ENCODE results near the gene GRIP2.

GRIP2 gene

DNA sequence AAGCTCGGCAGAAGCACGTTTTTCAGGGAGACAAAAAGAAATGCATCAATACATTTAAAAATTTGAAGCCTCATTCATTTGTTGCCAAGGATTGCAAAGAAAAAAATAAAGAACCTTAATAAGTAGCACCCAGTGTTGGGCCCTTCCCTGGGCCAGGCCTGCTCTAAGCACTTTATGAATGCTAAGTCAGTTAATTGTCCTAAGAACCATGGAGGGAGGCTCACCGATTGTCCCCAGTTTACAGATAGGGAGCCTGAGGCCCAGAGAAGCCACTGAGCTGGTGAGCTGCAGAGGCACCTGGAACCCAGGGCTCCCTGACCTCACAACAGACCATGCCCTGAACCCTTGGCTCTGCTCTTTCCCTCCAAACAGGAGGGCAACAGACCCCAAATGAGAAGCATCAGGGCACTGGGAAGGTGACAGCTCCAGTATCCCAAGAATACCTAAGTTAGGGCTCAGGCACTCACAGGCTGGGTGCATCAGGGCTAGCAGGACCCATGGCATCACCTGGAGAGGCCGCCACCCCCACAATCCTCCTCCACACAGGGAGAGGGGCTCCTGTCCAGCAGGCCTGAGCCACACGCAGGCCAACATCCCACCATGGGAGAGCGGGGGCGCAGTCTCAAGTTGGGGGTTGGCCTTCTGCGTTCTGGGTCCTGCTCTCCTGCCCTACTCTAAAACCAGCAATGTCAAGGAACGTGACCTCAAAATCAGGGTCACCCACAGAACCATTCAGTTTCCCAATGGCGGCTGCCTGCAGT, 3.9 kb downstream of the GRIP2 start:
- Histone ChIP-seq H2BK15ac (ENCODE audit: low read depth, poor library complexity, severe bottlenecking) (no peak overlapping the region), H4K8ac (ENCODE audit: low read length) (no peak overlapping the region), H3K4me3 (ENCODE audit: insufficient read depth in 1 of 2, low read depth in 1 of 2, low read length in 2 of 2) (no peak overlapping the region)

DNA sequence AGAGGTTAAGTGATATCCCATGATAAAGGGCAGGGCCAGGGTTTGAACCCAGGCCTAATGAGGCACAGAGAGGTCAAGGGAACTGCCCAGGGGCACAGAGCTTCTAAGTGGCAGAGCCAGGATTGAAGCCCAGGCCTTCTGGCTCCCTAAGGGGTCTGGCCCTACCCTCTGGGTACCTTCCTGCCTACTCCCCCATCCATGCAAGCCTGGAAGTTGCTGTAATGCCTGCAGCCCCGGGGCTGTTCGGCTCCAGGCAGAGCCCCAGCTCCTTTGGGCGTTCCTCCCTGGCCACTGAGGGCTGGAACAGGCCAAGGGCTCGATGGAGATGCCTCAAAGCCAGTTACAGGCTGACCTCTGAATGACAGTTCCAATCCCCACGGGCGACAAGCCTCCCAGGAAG, 4.5 kb downstream of the GRIP2 start:
- no peak overlapping the region for H2BK5ac ChIP-seq (ENCODE audit: low read depth, low read length, poor library complexity, severe bottlenecking)
- H3K14ac ChIP-seq (ENCODE audit: low read length in 2 of 2): no peak overlapping the region
- no peak overlapping the region for H3K4me3 ChIP-seq (ENCODE audit: insufficient read depth in 1 of 2, low read depth in 1 of 2, low read length in 2 of 2)
- H3K36me3 ChIP-seq (ENCODE audit: control insufficient read depth in 1 of 2, insufficient read depth in 2 of 2, low read depth in 1 of 2, low read length in 2 of 2): no peaks in the 10 kb centered on the region
- H2BK12ac ChIP-seq (ENCODE audit: low read length in 2 of 2): no peak overlapping the region
- H2BK120ac ChIP-seq (ENCODE audit: low read depth, low read length): no peak overlapping the region
- H3K4me1 ChIP-seq (ENCODE audit: control insufficient read depth, insufficient read depth, low read depth, low read length): peaks cover 5% of the 10 kb centered on the region
- H3K27ac ChIP-seq (ENCODE audit: low read length, poor library complexity, severe bottlenecking): no peak overlapping the region
- no peak overlapping the region for H4K91ac ChIP-seq (ENCODE audit: low read length)
- H3K9me3 ChIP-seq (ENCODE audit: control insufficient read depth, low read length): no peaks in the 10 kb centered on the region
- no peak overlapping the region for H3K23ac ChIP-seq (ENCODE audit: low read length in 2 of 2)
- peaks cover 42 to 50% of the 10 kb centered on the region in 2 experiments for H3K27me3 ChIP-seq (ENCODE audit: control insufficient read depth in 1 of 2, insufficient read depth in 1 of 2, low read length in 2 of 2)
- no peak overlapping the region for H3K9ac ChIP-seq (ENCODE audit: low read length)
- H2AFZ ChIP-seq (ENCODE audit: low read depth, low read length): no peak overlapping the region
- 66% methylated on average over 6 of the region's 6 CpGs for WGBS
- H3K18ac ChIP-seq (ENCODE audit: low read depth in 1 of 2, low read length in 2 of 2): no peak overlapping the region
- H3K4me2 ChIP-seq (ENCODE audit: low read length, poor library complexity, severe bottlenecking): no peak overlapping the region
- no peak overlapping the region for H4K8ac ChIP-seq (ENCODE audit: low read length)
- H3K4ac ChIP-seq (ENCODE audit: low read depth in 1 of 2, low read length in 2 of 2): no peak overlapping the region
- no peaks in the 10 kb centered on the region for H3K79me1 ChIP-seq (replicated peaks; ENCODE audit: low read length, poor library complexity, severe bottlenecking)
- no peak overlapping the region for H2BK15ac ChIP-seq (ENCODE audit: low read depth, poor library complexity, severe bottlenecking)
- DNase-seq: no peak
- H2AK5ac ChIP-seq (ENCODE audit: low read length, severe bottlenecking): no peak overlapping the region

More for the DNA sequence above, 3.9 kb downstream of the GRIP2 start:
- Histone ChIP-seq H3K4ac (ENCODE audit: low read depth in 1 of 2, low read length in 2 of 2) (no peak overlapping the region), H3K18ac (ENCODE audit: low read depth in 1 of 2, low read length in 2 of 2) (no peak overlapping the region), H3K27ac (ENCODE audit: low read length, poor library complexity, severe bottlenecking) (no peak overlapping the region), H3K4me2 (ENCODE audit: low read length, poor library complexity, severe bottlenecking) (no peak overlapping the region), H3K36me3 (ENCODE audit: control insufficient read depth in 1 of 2, insufficient read depth in 2 of 2, low read depth in 1 of 2, low read length in 2 of 2) (no peaks in the 10 kb centered on the region), H2AFZ (ENCODE audit: low read depth, low read length) (no peak overlapping the region), H3K79me1 (replicated peaks; ENCODE audit: low read length, poor library complexity, severe bottlenecking) (no peaks in the 10 kb centered on the region), H3K9me3 (ENCODE audit: control insufficient read depth, low read length) (no peaks in the 10 kb centered on the region), H2AK5ac (ENCODE audit: low read length, severe bottlenecking) (no peak overlapping the region), H4K91ac (ENCODE audit: low read length) (no peak overlapping the region), H2BK120ac (ENCODE audit: low read depth, low read length) (no peak overlapping the region), H2BK12ac (ENCODE audit: low read length in 2 of 2) (no peak overlapping the region), H2BK5ac (ENCODE audit: low read depth, low read length, poor library complexity, severe bottlenecking) (no peak overlapping the region), H3K4me1 (ENCODE audit: control insufficient read depth, insufficient read depth, low read depth, low read length) (peaks cover 5% of the 10 kb centered on the region), H3K23ac (ENCODE audit: low read length in 2 of 2) (no peak overlapping the region), H3K9ac (ENCODE audit: low read length) (no peak overlapping the region), H3K27me3 (ENCODE audit: control insufficient read depth in 1 of 2, insufficient read depth in 1 of 2, low read length in 2 of 2) (peaks cover 47 to 56% of the 10 kb centered on the region in 2 experiments), H3K14ac (ENCODE audit: low read length in 2 of 2) (no peak overlapping the region)
- WGBS: 81% methylated on average over 10 of the region's 10 CpGs
- no peak for DNase-seq

DNA sequence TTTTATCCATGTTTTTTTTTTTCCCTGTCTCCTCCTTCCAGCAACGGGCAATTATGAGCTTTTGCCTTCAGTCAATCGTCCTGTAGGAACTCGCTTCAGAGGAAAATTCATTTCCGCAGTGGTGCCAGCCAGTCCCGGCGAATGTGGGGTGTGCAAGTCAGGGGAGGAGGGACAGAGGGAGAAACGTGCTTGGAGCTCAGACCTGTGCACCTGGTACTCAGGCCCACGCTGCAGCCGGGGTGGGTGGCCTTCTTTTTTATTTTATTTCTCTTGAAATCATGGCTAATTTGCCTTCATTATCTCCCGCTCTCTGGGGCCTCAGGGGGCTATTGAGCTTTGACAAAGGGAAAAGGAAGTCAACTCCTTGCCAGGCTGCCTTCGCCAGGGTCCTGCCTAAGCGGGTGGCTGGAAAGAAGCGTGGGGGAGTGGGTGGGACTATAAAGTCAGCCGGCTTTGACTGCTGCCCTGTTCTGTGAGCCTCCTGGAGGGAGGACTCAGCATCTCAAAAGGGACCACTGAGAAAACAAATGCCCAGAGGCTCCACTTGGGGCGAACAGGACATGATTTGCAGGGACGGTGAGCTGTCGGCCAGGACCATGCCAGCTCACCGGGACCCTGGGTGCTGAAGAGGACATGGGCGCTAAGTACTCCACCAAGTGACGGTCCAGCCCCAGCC, 5.5 kb downstream of the GRIP2 start:
- no peak overlapping the region for H2BK120ac ChIP-seq (ENCODE audit: low read depth, low read length)
- H3K14ac ChIP-seq (ENCODE audit: low read length in 2 of 2): no peak overlapping the region
- no peak overlapping the region for H3K18ac ChIP-seq (ENCODE audit: low read depth in 1 of 2, low read length in 2 of 2)
- no peak overlapping the region for H3K4ac ChIP-seq (ENCODE audit: low read depth in 1 of 2, low read length in 2 of 2)
- DNase-seq: no peak
- H2AFZ ChIP-seq (ENCODE audit: low read depth, low read length): no peak overlapping the region
- H3K4me2 ChIP-seq (ENCODE audit: low read length, poor library complexity, severe bottlenecking): no peak overlapping the region
- WGBS: 57% methylated on average over 18 of the region's 20 CpGs
- H2BK5ac ChIP-seq (ENCODE audit: low read depth, low read length, poor library complexity, severe bottlenecking): no peak overlapping the region
- no peak overlapping the region for H2BK15ac ChIP-seq (ENCODE audit: low read depth, poor library complexity, severe bottlenecking)
- no peak overlapping the region for H4K8ac ChIP-seq (ENCODE audit: low read length)
- no peak overlapping the region for H3K9ac ChIP-seq (ENCODE audit: low read length)
- H3K9me3 ChIP-seq (ENCODE audit: control insufficient read depth, low read length): no peaks in the 10 kb centered on the region
- H2BK12ac ChIP-seq (ENCODE audit: low read length in 2 of 2): no peak overlapping the region
- no peak overlapping the region for H2AK5ac ChIP-seq (ENCODE audit: low read length, severe bottlenecking)
- no peak overlapping the region for H3K27ac ChIP-seq (ENCODE audit: low read length, poor library complexity, severe bottlenecking)
- peaks cover 37 to 41% of the 10 kb centered on the region in 2 experiments for H3K27me3 ChIP-seq (ENCODE audit: control insufficient read depth in 1 of 2, insufficient read depth in 1 of 2, low read length in 2 of 2)
- no peaks in the 10 kb centered on the region for H3K36me3 ChIP-seq (ENCODE audit: control insufficient read depth in 1 of 2, insufficient read depth in 2 of 2, low read depth in 1 of 2, low read length in 2 of 2)
- no peaks in the 10 kb centered on the region for H3K79me1 ChIP-seq (replicated peaks; ENCODE audit: low read length, poor library complexity, severe bottlenecking)
- H3K4me1 ChIP-seq (ENCODE audit: control insufficient read depth, insufficient read depth, low read depth, low read length): peaks cover 5% of the 10 kb centered on the region
- no peak overlapping the region for H4K91ac ChIP-seq (ENCODE audit: low read length)
- no peak overlapping the region for H3K23ac ChIP-seq (ENCODE audit: low read length in 2 of 2)
- H3K4me3 ChIP-seq (ENCODE audit: insufficient read depth in 1 of 2, low read depth in 1 of 2, low read length in 2 of 2): no peak overlapping the region

DNA sequence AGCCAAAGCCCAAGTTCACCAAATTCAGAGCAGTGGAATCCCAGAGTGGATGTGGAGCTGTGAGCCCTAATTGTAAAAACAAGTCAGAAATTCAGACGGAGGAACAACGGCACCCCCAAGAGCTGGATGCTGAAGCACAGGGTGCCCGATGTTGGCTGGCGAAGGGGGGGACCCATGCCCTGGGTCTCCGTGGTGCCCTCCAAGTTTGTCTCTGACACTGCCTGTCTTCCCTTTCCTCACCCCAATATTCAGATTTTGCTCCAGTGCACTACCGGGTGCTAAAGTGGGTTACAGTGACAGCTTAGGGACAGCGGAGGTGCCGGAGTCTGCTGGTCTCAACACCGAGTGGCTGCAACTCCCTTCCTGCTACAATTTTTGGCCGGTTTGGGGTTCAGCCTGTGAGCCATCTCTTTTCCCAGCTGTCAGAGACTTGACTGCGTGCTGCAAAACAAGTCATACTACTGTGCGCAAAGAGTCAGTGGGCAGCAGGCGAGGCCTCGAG, 6.6 kb downstream of the GRIP2 start:
- Histone ChIP-seq H3K18ac (ENCODE audit: low read depth in 1 of 2, low read length in 2 of 2) (no peak overlapping the region), H3K4me2 (ENCODE audit: low read length, poor library complexity, severe bottlenecking) (no peak overlapping the region), H3K79me1 (replicated peaks; ENCODE audit: low read length, poor library complexity, severe bottlenecking) (no peaks in the 10 kb centered on the region), H3K14ac (ENCODE audit: low read length in 2 of 2) (no peak overlapping the region), H2AFZ (ENCODE audit: low read depth, low read length) (no peak overlapping the region), H3K9ac (ENCODE audit: low read length) (no peak overlapping the region), H2BK5ac (ENCODE audit: low read depth, low read length, poor library complexity, severe bottlenecking) (no peak overlapping the region), H3K27ac (ENCODE audit: low read length, poor library complexity, severe bottlenecking) (no peak overlapping the region), H2BK12ac (ENCODE audit: low read length in 2 of 2) (no peak overlapping the region), H3K4me1 (ENCODE audit: control insufficient read depth, insufficient read depth, low read depth, low read length) (peaks cover 5% of the 10 kb centered on the region), H3K27me3 (ENCODE audit: control insufficient read depth in 1 of 2, insufficient read depth in 1 of 2, low read length in 2 of 2) (peaks cover 37 to 41% of the 10 kb centered on the region in 2 experiments), H2AK5ac (ENCODE audit: low read length, severe bottlenecking) (no peak overlapping the region), H2BK120ac (ENCODE audit: low read depth, low read length) (no peak overlapping the region), H3K9me3 (ENCODE audit: control insufficient read depth, low read length) (no peaks in the 10 kb centered on the region), H3K23ac (ENCODE audit: low read length in 2 of 2) (no peak overlapping the region), H2BK15ac (ENCODE audit: low read depth, poor library complexity, severe bottlenecking) (no peak overlapping the region), H3K36me3 (ENCODE audit: control insufficient read depth in 1 of 2, insufficient read depth in 2 of 2, low read depth in 1 of 2, low read length in 2 of 2) (no peaks in the 10 kb centered on the region), H3K4ac (ENCODE audit: low read depth in 1 of 2, low read length in 2 of 2) (no peak overlapping the region), H3K4me3 (ENCODE audit: insufficient read depth in 1 of 2, low read depth in 1 of 2, low read length in 2 of 2) (no peak overlapping the region), H4K8ac (ENCODE audit: low read length) (no peak overlapping the region), H4K91ac (ENCODE audit: low read length) (no peak overlapping the region)
- DNase-seq: no peak
- 87% methylated on average over 14 of the region's 14 CpGs for WGBS

Data from mesenchymal stem cell (in vitro differentiated cells and primary cell).